Neural progenitor cell (in vitro differentiated cells): ENCODE data around the gene SLC24A4.

ENCODE experiments used
- CTCF ChIP-seq: fragments of 200-600 bp; sonication (generic); IDR thresholded peaks from 2 replicates; pipeline ENCODE4 v1.5.1; 2017; ENCODE audit warnings: antibody characterized with exemption, mild to moderate bottlenecking
- EZH2 ChIP-seq: fragments of 200-600 bp; sonication (generic); IDR thresholded peaks from 2 replicates; pipeline ENCODE4 v1.6.1; 2017; ENCODE audit warnings: antibody characterized with exemption, mild to moderate bottlenecking, moderate library complexity

- no peak for TF ChIP-seq EZH2
- TF ChIP-seq CTCF: no peak
Measured at GRCh38 chr14:92472860-92473259, 149.9 kb downstream of the SLC24A4 start.
